GM18499 (cell line): Measurements from ENCODE around the gene SMYD3.

Experiments
- ATAC-seq: cut with Tn5 transposase; IDR thresholded peaks from one replicate; pipeline ENCODE4 v1.9.1; 2021; ENCODE audit warnings: moderate number of reproducible peaks; ENCODE audit not compliant: insufficient read depth, unreplicated experiment

Gene SMYD3

GRCh38 chr1:246318622-246319021, 188.5 kb downstream of the SMYD3 start:
- no peak for ATAC-seq

- no peak for ATAC-seq
Measured at GRCh38 chr1:246318036-246318359, 189.1 kb downstream of the SMYD3 start.

GRCh38 chr1:246317332-246318035, 189.6 kb downstream of the SMYD3 start:
- no peak for ATAC-seq

- ATAC-seq, result no peak
Measured at GRCh38 chr1:246311461-246311860, 195.6 kb downstream of the SMYD3 start.

- ATAC-seq, result no peak
Measured at GRCh38 chr1:246309247-246309884, 197.7 kb downstream of the SMYD3 start.

- ATAC-seq, result no peak
Measured at GRCh38 chr1:246308533-246309075, 198.5 kb downstream of the SMYD3 start.

GRCh38 chr1:246306415-246307037, 200.6 kb downstream of the SMYD3 start:
- ATAC-seq, result no peak

- ATAC-seq, result no peak
Measured at GRCh38 chr1:246304484-246305259, 202.4 kb downstream of the SMYD3 start.

- no peak for ATAC-seq
Measured at GRCh38 chr1:246302711-246303317, 204.3 kb downstream of the SMYD3 start.

GRCh38 chr1:246302251-246302625, 204.8 kb downstream of the SMYD3 start:
- no peak for ATAC-seq

GRCh38 chr1:246301553-246302250, 205.4 kb downstream of the SMYD3 start:
- no peak for ATAC-seq

- ATAC-seq, result no peak
Measured at GRCh38 chr1:246300626-246301549, 206.2 kb downstream of the SMYD3 start.

GRCh38 chr1:246297279-246298265, 209.5 kb downstream of the SMYD3 start:
- ATAC-seq, result no peak

GRCh38 chr1:246295968-246296367, 211.1 kb downstream of the SMYD3 start:
- no peak for ATAC-seq

- no peak for ATAC-seq
Measured at GRCh38 chr1:246295340-246295739, 211.7 kb downstream of the SMYD3 start.

- ATAC-seq, result no peak
Measured at GRCh38 chr1:246294263-246294662, 212.8 kb downstream of the SMYD3 start.

- no peak for ATAC-seq
Measured at GRCh38 chr1:246293366-246294121, 213.5 kb downstream of the SMYD3 start.
